ENCODE data around the gene SPDYE3.
"Not testable (repeated sequence)": the region's sequence is repeated elsewhere in the genome, so short reads cannot be mapped to it uniquely, and the experiment has no call there.

- TF ChIP-seq, protein P1, sequence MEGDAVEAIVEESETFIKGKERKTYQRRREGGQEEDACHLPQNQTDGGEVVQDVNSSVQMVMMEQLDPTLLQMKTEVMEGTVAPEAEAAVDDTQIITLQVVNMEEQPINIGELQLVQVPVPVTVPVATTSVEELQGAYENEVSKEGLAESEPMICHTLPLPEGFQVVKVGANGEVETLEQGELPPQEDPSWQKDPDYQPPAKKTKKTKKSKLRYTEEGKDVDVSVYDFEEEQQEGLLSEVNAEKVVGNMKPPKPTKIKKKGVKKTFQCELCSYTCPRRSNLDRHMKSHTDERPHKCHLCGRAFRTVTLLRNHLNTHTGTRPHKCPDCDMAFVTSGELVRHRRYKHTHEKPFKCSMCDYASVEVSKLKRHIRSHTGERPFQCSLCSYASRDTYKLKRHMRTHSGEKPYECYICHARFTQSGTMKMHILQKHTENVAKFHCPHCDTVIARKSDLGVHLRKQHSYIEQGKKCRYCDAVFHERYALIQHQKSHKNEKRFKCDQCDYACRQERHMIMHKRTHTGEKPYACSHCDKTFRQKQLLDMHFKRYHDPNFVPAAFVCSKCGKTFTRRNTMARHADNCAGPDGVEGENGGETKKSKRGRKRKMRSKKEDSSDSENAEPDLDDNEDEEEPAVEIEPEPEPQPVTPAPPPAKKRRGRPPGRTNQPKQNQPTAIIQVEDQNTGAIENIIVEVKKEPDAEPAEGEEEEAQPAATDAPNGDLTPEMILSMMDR (conservative IDR thresholded peaks at IDR 0.05; ENCODE audit: low read length), result not testable (repeated sequence)
- not testable (repeated sequence) for TF ChIP-seq EZH2phosphoT487 (IDR thresholded peaks at IDR 0.05; ENCODE audit: borderline replicate concordance)
Observed at GRCh38 chr7:100283147-100283546, 24.4 kb upstream of the SPDYE3 start.
